Glutamatergic neuron (in vitro differentiated cells): ENCODE results near the gene PDE8A. TPM values are rescaled to one million over a fixed set of nuclear protein-coding genes. Genes with fewer than 3 reads are reported as not detected.

ENCODE experiments used
- DNase-seq: peaks from one replicate; pipeline ENCODE4 v3.0.0; 2022
- H3K27ac Mint-ChIP-seq: one replicate; pipeline ENCODE4 v1.8.0; 2020; ENCODE audit warnings: mild to moderate bottlenecking, mixed read lengths, inconsistent platforms; ENCODE audit not compliant: unreplicated experiment
- H3K27me3 Mint-ChIP-seq: one replicate; pipeline ENCODE4 v1.8.0; 2020; ENCODE audit warnings: mild to moderate bottlenecking, moderate library complexity, mixed read lengths, inconsistent platforms; ENCODE audit not compliant: unreplicated experiment
- H3K36me3 Mint-ChIP-seq: one replicate; pipeline ENCODE4 v1.8.0; 2020; ENCODE audit warnings: mild to moderate bottlenecking, mixed read lengths, inconsistent platforms; ENCODE audit not compliant: unreplicated experiment
- H3K4me1 Mint-ChIP-seq: one replicate; pipeline ENCODE4 v1.8.0; 2020; ENCODE audit warnings: mild to moderate bottlenecking, low read depth, mixed read lengths, inconsistent platforms; ENCODE audit not compliant: unreplicated experiment
- H3K4me3 Mint-ChIP-seq: one replicate; pipeline ENCODE4 v1.8.0; 2020; ENCODE audit warnings: mild to moderate bottlenecking, mixed read lengths, inconsistent platforms; ENCODE audit not compliant: unreplicated experiment
- H3K9me3 Mint-ChIP-seq: one replicate; pipeline ENCODE4 v1.8.0; 2020; ENCODE audit warnings: mild to moderate bottlenecking, moderate library complexity, mixed read lengths, inconsistent platforms; ENCODE audit not compliant: unreplicated experiment
- CTCF ChIP-seq: fragments of 200-600 bp; sonication (generic); IDR thresholded peaks from one replicate; pipeline ENCODE4 v1.5.0; 2021; ENCODE audit not compliant: partially characterized antibody, unreplicated experiment
- total RNA-seq: library from RNA; stranded (reverse); fragmentation: NEBNext Ultra II Directional; extraction: Animal tissue kit (Norgen Biotek cat#: 25700); gene quantifications from one replicate; pipeline ENCODE4 v1.2.1, GENCODE V29; 2021; ENCODE audit not compliant: unreplicated experiment

Gene PDE8A
- total RNA-seq, 1 donor from 2014 or later, result 5.7 TPM

- H3K27ac Mint-ChIP-seq, result no peak overlapping the region
- no peaks in the 10 kb centered on the region for H3K9me3 Mint-ChIP-seq
- no peak overlapping the region for H3K4me3 Mint-ChIP-seq
- H3K4me1 Mint-ChIP-seq, result no peaks in the 10 kb centered on the region
- DNase-seq, result no peak
- TF ChIP-seq CTCF, result no peak
- peaks cover 2% of the 10 kb centered on the region for H3K27me3 Mint-ChIP-seq
- no peaks in the 10 kb centered on the region for H3K36me3 Mint-ChIP-seq
These were observed 45.8 kb downstream of the PDE8A start for GRCh38 chr15:85027421-85027820.

GRCh38 chr15:85028416-85028815, 46.8 kb downstream of the PDE8A start:
- TF ChIP-seq CTCF, result no peak
- Mint-ChIP-seq H3K4me1 (no peaks in the 10 kb centered on the region), H3K27me3 (no peaks in the 10 kb centered on the region), H3K27ac (no peak overlapping the region), H3K36me3 (no peaks in the 10 kb centered on the region), H3K4me3 (no peak overlapping the region), H3K9me3 (no peaks in the 10 kb centered on the region)
- DNase-seq, result no peak

- DNase-seq, result no peak
- Mint-ChIP-seq H3K9me3 (no peaks in the 10 kb centered on the region), H3K4me3 (no peak overlapping the region), H3K27me3 (no peaks in the 10 kb centered on the region), H3K4me1 (no peaks in the 10 kb centered on the region), H3K36me3 (no peaks in the 10 kb centered on the region), H3K27ac (no peak overlapping the region)
- TF ChIP-seq CTCF, result no peak
These were observed 47.6 kb downstream of the PDE8A start for GRCh38 chr15:85029221-85029620.

- DNase-seq, result no peak
- Mint-ChIP-seq H3K9me3 (no peaks in the 10 kb centered on the region), H3K4me1 (no peaks in the 10 kb centered on the region), H3K27ac (no peak overlapping the region), H3K4me3 (no peak overlapping the region), H3K27me3 (no peaks in the 10 kb centered on the region), H3K36me3 (no peaks in the 10 kb centered on the region)
- no peak for TF ChIP-seq CTCF
These were observed 48.8 kb downstream of the PDE8A start for GRCh38 chr15:85030301-85030929.

GRCh38 chr15:85031086-85031943, 49.7 kb downstream of the PDE8A start:
- Mint-ChIP-seq H3K36me3 (no peaks in the 10 kb centered on the region), H3K27me3 (no peaks in the 10 kb centered on the region), H3K4me3 (no peak overlapping the region), H3K9me3 (no peaks in the 10 kb centered on the region), H3K4me1 (peaks cover under 1% of the 10 kb centered on the region), H3K27ac (no peak overlapping the region)
- TF ChIP-seq CTCF, result no peak
- no peak for DNase-seq
